ENCODE results near the gene RAB10. TPM values are rescaled to one million over a fixed set of nuclear protein-coding genes. Genes with fewer than 3 reads are reported as not detected.
"Not testable (repeated sequence)": the region's sequence is repeated elsewhere in the genome, so short reads cannot be mapped to it uniquely, and the experiment has no call there.

RAB10 gene
- total RNA-seq, 2 donors from 2014 or later, result 118 to 139 TPM

- TF ChIP-seq CTCF (IDR thresholded peaks at IDR 0.05), result no peak
- no peak for TF ChIP-seq POLR2AphosphoS5 (IDR thresholded peaks at IDR 0.05)
- TF ChIP-seq POLR2A (IDR thresholded peaks at IDR 0.05), result no peak
- no peak for DNase-seq (ENCODE audit: low spot score)
- intact Hi-C loops (cut with DNase I), result no loop called here
- no peaks in the 10 kb centered on the region for H3K9me3 ChIP-seq
- H3K4me1 ChIP-seq (replicated peaks), result no peaks in the 10 kb centered on the region
- no peak overlapping the region for H3K27ac ChIP-seq
- no peaks in the 10 kb centered on the region for H3K27me3 ChIP-seq (replicated peaks; ENCODE audit: insufficient read depth)
- H3K36me3 ChIP-seq, result no peaks in the 10 kb centered on the region
- no peak overlapping the region for H3K4me3 ChIP-seq
- WGBS, result 92% methylated on average over 8 of the region's 8 CpGs
These were observed 130.8 kb downstream of the RAB10 start for GRCh38 chr2:26164641-26165211.

DNA sequence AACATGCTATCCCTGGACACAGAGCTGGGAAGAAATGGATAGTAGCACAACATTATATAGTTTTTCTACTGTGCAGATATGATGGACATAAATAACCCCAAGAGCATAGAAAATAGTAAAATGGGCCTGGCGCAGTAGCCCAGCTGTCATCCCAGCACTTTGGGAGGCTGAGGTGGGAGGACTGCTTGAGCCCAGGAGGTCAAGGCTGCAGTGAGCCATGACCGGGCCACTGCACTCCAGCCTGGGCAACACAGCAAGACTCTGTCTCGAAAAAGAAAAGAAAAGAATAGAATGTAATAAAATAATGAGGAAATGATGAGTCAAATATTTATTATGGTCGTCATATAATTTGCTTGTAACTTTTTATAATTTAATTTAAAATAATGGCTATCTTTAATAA lies 131.5 kb downstream of the RAB10 start:
- H3K27me3 ChIP-seq (replicated peaks; ENCODE audit: insufficient read depth), result no peaks in the 10 kb centered on the region
- TF ChIP-seq CTCF (IDR thresholded peaks at IDR 0.05) (no peak), POLR2AphosphoS5 (IDR thresholded peaks at IDR 0.05) (no peak), POLR2A (IDR thresholded peaks at IDR 0.05) (no peak)
- no peak overlapping the region for H3K27ac ChIP-seq
- no peak overlapping the region for H3K4me3 ChIP-seq
- DNase-seq (ENCODE audit: low spot score), result no peak
- no peaks in the 10 kb centered on the region for H3K36me3 ChIP-seq
- H3K9me3 ChIP-seq, result no peaks in the 10 kb centered on the region
- WGBS, result 91% methylated on average over 4 of the region's 4 CpGs
- intact Hi-C loops (cut with DNase I), result no loop called here
- no peaks in the 10 kb centered on the region for H3K4me1 ChIP-seq (replicated peaks)

DNA sequence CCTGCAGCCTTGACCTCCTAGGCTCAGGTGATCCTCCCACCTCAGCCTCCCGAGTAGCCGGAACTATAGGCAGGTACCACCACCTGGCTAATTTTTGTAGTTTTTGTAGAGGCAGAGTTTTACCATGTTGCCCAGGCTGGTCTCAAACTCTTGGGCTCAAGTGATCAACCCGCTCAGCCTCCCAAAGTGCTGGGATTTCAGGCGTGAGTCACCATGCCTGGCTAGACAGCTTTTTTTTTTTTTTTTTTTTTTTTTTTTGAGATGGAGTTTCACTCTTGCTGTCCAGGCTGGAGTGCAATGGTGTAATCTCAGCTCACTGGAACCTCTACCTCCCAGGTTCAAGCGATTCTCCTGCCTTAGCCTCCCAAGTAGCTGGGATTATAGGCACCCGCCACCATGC lies 132.7 kb downstream of the RAB10 start:
- 97% methylated on average over 6 of the region's 6 CpGs for WGBS
- H3K27ac ChIP-seq; H3K27me3 ChIP-seq (replicated peaks; ENCODE audit: insufficient read depth); H3K36me3 ChIP-seq; DNase-seq (ENCODE audit: low spot score); H3K4me1 ChIP-seq (replicated peaks); H3K4me3 ChIP-seq; H3K9me3 ChIP-seq; intact Hi-C loops (cut with DNase I): not testable (repeated sequence)

- Histone ChIP-seq H3K4me1 (replicated peaks) (peaks cover 2% of the 10 kb centered on the region), H3K4me3 (no peak overlapping the region), H3K27me3 (replicated peaks; ENCODE audit: insufficient read depth) (no peaks in the 10 kb centered on the region), H3K27ac (no peak overlapping the region), H3K9me3 (no peaks in the 10 kb centered on the region), H3K36me3 (no peaks in the 10 kb centered on the region)
- no peak for DNase-seq (ENCODE audit: low spot score)
- intact Hi-C loops (cut with DNase I), result no loop called here
- TF ChIP-seq POLR2AphosphoS5 (IDR thresholded peaks at IDR 0.05) (no peak), CTCF (IDR thresholded peaks at IDR 0.05) (no peak), POLR2A (IDR thresholded peaks at IDR 0.05) (no peak)
- 96% methylated on average over 4 of the region's 4 CpGs for WGBS
These were observed 134.9 kb downstream of the RAB10 start for GRCh38 chr2:26168785-26169184.

GRCh38 chr2:26169226-26169625 lies 135.3 kb downstream of the RAB10 start:
- no peak for DNase-seq (ENCODE audit: low spot score)

More at GRCh38 chr2:26169226-26169625, 135.3 kb downstream of the RAB10 start:
- no peak overlapping the region for H3K4me3 ChIP-seq
- H3K4me1 ChIP-seq (replicated peaks), result peaks cover 4% of the 10 kb centered on the region
- no peaks in the 10 kb centered on the region for H3K27me3 ChIP-seq (replicated peaks; ENCODE audit: insufficient read depth)
- no peaks in the 10 kb centered on the region for H3K36me3 ChIP-seq
- H3K9me3 ChIP-seq, result no peaks in the 10 kb centered on the region
- WGBS, result 89% methylated on average over 5 of the region's 5 CpGs
- intact Hi-C loops (cut with DNase I), result no loop called here
- TF ChIP-seq POLR2AphosphoS5 (IDR thresholded peaks at IDR 0.05) (no peak), CTCF (IDR thresholded peaks at IDR 0.05) (no peak)
- no peak overlapping the region for H3K27ac ChIP-seq

All from prostate gland (tissue), 2 donors.